ENCODE measurements around the gene METTL5. TPM values are rescaled to one million over a fixed set of nuclear protein-coding genes. Genes with fewer than 3 reads are reported as not detected.
"Not testable (repeated sequence)": the region's sequence is repeated elsewhere in the genome, so short reads cannot be mapped to it uniquely, and the experiment has no call there.

The METTL5 gene
- 100 to 1,000 TPM in 1 of 2 experiments, 10 to 100 TPM in 1; 89.7 to 102 TPM for total RNA-seq

DNA sequence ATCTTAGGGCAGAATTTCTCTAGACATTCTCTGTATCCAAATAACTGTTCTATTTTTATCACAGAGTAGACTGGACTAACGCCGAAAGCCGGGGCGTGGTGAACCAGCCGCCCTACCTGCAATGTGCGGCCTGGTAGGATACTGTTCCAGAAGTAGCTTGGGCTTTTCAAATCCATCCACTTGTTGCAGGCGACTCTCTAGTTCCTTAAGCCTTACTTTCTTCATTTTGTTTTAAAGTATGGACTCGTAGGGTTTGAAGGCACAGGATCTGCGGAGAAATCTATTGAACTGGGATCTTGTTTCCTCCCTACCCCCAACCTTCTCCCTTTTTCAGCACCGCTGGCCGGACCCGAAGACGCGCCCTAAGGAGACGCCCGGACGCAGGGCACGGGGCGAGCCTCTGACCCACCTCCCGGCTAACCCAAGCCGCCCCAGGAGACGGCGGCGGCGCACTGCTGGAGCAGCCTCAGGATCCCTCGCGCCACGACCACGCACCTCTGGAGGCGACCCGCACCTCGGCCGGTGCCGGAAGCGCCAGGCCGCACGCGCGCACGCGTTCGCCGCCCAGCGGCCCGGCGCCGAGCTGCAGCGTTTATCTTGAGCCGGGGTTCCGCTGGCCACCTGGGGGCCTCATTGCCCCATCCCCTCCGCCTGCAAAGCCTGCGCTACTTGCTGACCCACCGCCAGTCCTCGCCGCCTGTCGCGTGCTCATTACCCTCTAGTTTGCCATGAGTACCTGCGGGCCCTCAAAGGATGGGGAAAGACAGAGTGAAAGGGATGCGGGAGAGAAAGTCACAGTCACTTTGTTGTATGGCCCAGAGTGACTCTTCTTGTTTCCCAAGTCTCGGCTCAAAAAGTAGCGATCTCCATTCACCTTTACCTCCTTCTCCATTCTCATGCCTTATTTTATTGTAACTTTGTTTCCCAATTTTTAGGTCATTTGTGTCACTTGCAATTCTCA lies at the start of gene METTL5:
METTL5 (minus strand) TSS at position 533 of the 961 bp plus-strand sequence; CDS start at position 225, 308 bp downstream.
- ChIA-PET POLR2A (interaction anchor here (0.6 to 0.7 kb wide), 2 partner anchors 9 to 378 kb away, joined by 3 read pairs; no protein-coding TSS in a partner anchor), CTCF (interaction anchor here (0.7 to 1.3 kb wide), 4 partner anchors 9 to 93 kb away, joined by 3 to 4 read pairs (median 3); no protein-coding TSS in a partner anchor)

DNA sequence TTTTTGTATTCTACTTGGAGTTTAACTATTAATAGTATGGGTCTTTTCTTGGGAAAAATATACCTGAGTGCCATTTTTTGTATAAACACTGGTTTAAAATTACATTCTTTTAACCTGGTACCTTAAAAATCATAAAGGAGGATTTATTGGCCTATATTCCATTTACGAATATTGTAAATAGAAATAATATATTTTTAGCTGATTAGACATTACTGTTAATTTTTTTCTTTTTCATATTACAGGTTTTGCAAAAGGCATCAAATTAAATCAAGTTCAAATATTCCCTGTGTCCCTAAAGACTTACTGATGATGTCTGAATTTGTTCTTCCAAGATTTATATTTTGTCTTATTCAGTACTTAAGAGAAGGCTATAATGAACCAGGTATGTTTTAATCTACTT lies 47.3 kb upstream of the METTL5 start:
- POLR2A ChIA-PET, result no interaction called here
- CTCF ChIA-PET, result no interaction called here

DNA sequence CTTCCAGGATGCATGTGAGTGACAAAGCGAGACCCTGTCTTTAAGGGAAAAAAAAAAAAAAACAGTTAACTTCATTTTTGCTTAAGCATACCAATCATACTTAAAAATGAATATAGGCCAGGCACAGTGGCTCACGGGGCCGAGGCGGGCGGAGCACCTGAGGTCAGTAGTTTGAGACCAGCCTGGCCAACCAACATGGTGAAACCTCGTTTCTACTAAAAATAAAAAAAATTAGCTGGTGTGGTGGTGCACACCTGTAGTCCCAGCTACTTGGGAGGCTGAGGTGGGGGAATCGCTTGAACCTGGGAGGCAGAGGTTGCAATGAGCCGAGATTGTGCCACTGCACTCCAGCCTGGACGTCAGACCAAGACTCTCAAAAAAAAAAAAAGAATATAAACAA lies 46.7 kb upstream of the METTL5 start:
- POLR2A ChIA-PET, CTCF ChIA-PET: not testable (repeated sequence)

DNA sequence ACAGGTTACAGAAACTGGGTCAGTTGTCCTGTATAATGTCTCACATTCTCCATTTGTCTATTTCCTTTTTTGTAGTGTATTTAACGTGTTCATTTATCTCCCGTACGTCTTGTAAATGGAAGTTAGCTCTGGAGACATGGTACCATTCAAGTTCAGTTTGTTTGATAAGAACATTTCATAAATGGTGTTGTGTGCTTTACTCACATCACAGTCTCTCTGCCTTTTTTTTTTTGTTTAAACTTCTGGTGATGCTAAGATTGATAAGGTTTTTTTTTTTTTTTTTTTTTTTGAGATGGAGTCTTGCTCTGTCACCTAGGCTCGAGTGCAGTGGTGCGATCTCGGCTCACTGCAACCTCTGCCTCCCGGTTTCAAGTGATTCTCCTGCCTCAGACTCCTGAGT lies 44.2 kb upstream of the METTL5 start:
- ChIA-PET CTCF (no interaction called here), POLR2A (no interaction called here)

DNA sequence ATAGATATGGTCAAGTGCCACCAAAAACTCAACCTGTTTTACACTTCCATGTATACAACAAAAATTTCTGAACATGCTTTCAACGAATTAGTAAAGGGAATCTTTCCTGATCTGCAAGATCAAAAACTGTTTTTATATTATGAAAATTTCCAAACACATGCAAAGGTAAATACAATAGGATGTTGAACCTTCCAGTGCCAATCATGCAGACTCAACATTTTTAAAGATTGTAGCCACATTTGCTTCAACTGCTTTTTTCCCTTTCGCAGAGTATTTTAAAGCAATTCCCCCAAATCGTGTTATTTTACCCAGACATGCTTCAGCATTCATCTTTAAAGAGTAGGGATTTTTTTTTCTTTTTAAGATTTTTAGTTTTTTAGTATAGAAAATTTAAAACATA lies 42.9 kb upstream of the METTL5 start:
- POLR2A ChIA-PET, result no interaction called here
- CTCF ChIA-PET, result no interaction called here

DNA sequence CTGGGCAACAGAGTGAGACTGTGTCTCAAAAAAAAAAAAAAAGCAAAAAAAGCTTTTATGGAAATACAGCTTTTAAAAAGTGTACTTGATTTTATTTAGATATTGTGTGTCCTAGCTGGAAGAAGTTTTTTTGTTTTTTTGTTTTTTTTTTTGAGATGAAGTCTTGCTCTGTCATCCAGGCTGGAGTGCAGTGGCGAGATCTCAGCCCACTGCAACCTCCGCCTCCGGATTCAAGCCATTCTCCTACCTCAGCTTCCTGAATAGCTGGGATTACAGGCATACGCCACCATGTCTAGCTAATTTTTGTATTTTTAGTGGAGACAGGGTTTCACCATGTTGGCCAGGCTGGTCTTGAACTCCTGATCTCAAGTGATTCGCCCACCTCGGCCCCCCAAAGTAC lies 41.5 kb upstream of the METTL5 start:
- CTCF ChIA-PET, result interaction anchor here (0.6 kb wide), 1 partner anchor 344 kb away, joined by 3 read pairs; no protein-coding TSS in a partner anchor
- POLR2A ChIA-PET, result not testable (repeated sequence)

DNA sequence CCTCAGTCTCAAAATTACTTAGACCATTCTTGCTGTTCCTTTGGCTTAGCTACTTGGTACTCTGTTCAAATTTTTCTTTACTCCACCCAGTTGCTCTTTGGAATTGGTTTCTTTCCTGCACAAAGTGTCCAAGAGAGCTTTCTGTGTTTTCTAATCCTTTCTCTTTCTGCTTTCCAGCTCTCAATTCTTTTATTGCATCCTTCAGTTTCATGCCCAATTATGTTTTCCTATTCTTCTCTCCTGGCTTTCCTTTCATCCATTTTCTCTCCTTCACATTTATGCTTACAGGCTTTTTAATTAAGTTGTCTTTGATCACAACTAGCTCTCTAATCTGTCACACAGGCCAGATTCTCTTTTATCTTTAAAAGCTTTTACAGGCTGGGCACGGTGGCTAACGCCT lies 40.8 kb upstream of the METTL5 start:
- POLR2A ChIA-PET, result no interaction called here
- CTCF ChIA-PET, result interaction anchor here (0.6 kb wide), 1 partner anchor 343 kb away, joined by 3 read pairs; no protein-coding TSS in a partner anchor

DNA sequence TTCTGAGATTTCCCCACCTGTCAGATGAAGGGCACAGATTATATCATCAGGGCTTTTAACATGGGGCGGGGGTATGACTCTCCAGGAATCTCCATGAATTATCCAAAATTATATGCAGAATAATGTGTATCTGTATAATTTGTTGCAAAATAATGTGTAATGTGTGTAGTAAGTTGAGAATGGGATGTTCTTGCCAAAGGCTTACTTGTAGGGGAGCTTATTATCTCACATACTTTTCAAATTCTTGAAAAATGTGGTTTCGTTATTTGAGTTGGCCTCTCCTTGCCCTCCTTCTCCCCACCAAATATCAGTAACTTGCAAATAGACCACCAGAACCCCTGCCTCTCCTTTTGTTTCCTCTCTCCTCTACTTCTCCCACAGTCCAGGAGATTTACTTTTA lies 38.1 kb upstream of the METTL5 start:
- ChIA-PET POLR2A (no interaction called here), CTCF (no interaction called here)

DNA sequence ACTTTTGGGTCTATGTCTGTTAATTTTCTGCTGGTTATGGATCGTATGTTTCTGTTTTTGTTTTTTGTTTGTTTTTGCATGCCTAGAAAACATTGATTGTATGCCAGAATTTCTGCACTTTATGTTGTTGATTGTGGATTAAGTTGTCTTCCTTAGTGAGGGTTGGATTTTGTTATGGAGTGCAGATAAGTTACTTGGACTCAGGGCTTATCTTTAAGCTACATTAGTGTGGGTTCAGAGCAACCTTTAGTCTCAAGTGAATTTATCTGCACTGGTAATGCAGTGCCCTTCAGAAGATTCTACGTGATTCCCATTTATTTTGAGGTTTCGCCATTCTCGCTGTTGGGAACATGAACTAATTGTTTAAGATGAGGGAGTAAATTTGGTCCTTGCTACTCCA lies 35.4 kb upstream of the METTL5 start:
- ChIA-PET CTCF (no interaction called here), POLR2A (no interaction called here)

DNA sequence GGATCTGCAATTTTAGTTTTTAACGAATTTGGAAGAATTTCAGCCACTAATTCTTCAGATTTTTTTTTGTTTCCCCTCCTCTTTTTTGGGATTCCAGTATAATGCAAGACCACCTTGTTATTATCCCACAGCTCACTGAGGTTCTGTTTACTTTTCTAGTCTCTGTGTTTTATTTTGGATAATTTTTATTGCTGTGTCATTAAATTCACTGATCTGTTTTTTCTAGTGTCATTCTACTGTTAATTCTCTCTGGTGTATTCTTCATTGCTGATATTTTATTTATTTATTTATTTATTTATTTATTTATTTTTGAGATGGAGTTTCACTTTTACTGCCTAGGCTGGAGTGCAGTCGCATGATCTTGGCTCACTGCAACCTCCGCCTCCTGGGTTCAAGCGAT lies 34.7 kb upstream of the METTL5 start:
- ChIA-PET POLR2A (no interaction called here), CTCF (no interaction called here)

DNA sequence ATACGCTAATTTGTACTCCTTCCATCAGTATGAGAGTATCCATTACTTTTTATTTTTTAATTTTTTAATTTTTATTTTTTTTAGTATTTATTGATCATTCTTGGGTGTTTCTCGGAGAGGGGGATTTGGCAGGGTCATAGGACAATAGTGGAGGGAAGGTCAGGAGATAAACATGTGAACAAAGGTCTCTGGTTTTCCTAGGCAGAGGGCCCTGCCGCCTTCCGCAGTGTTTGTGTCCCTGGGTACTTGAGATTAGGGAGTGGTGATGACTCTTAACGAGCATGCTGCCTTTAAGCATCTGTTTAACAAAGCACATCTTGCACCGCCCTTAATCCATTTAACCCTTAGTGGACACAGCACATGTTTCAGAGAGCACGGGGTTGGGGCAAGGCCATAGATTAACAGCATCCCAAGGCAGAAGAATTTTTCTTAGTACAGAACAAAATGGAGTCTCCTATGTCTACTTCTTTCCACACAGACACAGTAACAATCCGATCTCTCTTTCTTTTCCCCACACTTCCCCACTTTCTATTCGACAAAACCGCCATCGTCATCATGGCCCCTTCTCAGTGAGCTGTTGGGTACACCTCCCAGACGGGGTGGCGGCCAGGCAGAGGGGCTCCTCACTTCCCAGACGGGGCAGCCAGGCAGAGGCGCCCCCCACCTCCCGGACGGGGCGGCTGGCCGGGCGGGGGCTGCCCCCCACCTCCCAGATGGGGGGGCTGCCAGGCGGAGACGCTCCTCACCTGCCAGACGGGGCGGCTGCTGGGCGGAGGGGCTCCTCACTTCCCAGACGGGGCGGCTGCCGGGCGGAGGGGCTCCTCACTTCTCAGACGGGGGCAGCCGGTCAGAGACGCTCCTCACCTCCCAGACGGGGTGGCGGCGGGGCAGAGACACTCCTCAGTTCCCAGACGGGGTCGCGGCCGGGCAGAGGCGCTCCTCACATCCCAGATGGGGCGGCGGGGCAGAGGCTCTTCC lies 30.9 kb upstream of the METTL5 start:
- CTCF ChIA-PET, POLR2A ChIA-PET: not testable (repeated sequence)

DNA sequence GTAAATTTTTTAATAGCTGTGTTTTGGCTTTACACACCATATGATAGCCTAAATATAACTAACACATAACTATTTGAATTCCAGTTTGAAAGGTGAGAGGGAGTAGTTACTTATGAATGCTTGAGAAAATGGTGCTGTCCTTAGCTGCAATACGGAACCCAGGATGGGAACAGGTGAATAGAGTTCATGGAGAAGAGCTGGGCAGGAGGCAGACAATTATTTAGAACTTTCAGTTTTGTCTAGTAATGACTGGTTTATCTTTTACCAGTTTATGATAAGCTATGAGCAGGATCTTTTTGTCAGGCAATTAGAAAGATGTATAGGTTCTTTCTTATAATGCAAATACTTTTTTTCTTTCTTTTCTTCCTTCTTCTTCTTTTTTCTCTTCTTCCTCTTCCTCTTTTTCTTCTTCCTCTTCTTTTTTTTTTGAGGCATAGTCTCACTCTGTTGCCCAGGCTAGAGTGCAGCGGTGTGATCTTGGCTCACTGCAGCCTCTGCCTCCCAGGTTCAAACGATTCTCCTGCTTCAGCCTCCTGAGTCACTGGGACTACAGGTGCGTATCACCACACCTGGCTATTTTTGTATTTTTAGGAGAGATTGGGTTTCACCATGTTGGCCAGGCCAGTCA lies 28.4 kb upstream of the METTL5 start:
- ChIA-PET CTCF (interaction anchor here (0.7 kb wide), 1 partner anchor 183 kb away, joined by 4 read pairs; no protein-coding TSS in a partner anchor), POLR2A (interaction anchor here (0.7 kb wide), 1 partner anchor 82 kb away, joined by 11 read pairs; no protein-coding TSS in a partner anchor)

DNA sequence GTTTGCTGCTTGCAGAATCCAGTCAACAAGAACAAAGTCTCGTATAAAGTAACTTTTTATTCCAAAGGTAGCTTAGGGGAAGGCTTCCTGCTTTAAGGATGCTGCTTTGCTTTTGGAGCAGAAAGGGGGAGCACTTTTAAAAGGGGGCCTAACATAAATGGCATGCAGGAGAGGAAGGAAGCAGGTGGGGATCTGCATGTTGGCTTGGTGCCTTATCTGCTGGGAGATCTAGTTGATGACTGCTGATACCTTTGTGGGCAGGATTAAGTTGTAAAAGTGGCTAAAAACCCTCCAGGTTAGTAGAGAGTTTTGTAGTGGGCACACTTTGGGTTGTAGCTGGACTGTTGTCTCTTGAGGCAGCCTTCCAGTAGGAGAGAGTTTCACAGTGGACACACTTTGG lies 25.0 kb upstream of the METTL5 start:
- CTCF ChIA-PET, result interaction anchor here (1.3 kb wide), 1 partner anchor 33 kb away, joined by 3 read pairs; no protein-coding TSS in a partner anchor
- POLR2A ChIA-PET, result no interaction called here

DNA sequence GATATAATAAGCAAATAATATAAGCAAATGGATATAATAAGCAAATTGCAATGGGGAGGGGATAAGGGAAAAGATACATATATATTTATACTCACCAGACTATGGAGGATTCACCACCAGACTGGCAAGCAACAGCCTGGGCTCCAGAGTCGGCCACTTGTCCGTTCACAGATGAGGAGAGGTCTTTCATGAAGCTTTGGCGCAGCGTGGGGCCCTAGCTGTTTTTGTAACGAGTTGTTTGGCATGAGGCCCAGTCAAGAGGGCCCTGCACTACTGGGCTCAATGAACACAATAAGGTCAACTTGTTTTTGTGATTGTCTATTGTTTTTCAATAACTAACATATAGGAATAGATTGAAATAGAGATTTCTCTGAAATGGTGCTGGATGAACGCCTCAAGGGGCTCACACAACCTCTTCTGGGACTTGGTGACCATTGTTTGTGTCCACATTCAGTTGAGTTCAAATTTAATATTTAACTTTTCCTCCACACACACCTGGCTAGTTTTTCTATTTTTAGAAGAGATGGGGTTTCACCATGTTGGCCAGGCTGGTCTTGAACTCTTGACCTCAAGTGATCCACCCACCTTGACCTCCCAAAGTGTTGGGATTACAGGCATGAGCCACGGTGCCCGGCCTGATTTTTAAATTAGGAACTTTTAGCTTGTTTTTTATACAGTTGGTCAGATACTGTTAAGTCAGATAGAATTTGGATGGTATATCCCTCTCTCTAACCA lies 24.4 kb upstream of the METTL5 start:
- POLR2A ChIA-PET, result not testable (repeated sequence)
- CTCF ChIA-PET, result interaction anchor here (0.7 to 1.3 kb wide), 3 partner anchors 34 to 202 kb away, joined by 3 read pairs; no protein-coding TSS in a partner anchor

DNA sequence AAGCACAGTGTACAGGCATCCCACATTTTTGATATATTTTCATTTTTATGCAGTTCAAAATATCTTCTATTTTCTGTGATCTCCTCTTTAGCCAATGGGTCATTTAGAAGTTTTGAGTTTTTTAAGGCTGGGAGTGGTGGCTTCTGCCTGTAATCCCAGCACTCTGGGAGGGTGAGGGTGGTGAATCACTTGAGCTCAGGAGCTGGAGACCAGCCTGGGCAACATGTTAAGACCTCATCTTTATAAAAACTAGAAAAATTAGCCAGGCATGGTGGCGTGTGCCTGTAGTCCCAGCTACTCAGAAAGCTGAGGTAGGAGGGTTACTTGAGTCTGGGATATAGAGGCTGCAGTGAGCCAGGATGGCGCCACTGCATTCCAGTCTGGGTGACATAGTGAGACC lies 20.3 kb upstream of the METTL5 start:
- CTCF ChIA-PET, result no interaction called here

DNA sequence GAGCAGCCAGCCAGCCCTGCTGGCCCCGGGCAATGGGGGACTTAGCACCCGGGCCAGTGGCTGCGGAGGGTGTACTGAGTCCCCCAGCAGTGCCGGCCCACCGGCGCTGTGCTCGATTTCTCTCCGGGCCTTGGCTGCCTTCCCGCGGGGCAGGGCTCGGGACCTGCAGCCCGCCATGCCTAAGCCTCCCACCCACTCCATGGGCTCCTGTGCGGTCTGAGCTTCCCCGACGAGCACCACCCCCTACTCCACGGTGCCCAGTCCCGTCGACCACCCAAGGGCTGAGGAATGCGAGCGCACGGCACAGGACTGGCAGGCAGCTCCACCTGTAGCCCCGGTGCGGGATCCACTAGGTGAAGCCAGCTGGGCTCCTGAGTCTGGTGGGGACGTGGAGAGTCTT lies 16.9 kb upstream of the METTL5 start:
- CTCF ChIA-PET, POLR2A ChIA-PET: not testable (repeated sequence)

More for the DNA sequence above, 20.3 kb upstream of the METTL5 start:
- POLR2A ChIA-PET, result interaction anchor here (0.6 kb wide), 1 partner anchor 17 kb away, joined by 3 read pairs; no protein-coding TSS in a partner anchor

DNA sequence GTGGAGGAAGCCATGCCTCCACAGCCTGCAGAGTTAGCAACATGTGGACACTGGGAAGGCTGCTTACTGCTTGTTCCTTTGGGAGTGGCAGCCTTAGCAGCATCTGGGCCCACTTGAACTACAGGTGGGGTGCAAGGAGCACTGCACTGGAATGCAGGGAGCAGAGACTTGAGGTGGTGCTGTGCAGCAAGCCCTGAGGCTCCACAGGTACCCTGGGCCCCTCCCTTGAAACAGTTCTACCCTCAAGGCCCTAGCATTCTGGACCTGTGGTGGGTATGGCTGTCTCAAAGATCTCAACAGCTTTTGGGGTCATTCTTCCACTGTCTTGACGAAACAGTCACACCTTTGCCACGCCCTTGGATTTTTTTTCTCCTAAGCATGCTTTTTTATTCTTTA lies 16.0 kb upstream of the METTL5 start:
- POLR2A ChIA-PET, result no interaction called here
- CTCF ChIA-PET, result interaction anchor here (0.8 kb wide), 1 partner anchor 12 kb away, joined by 3 read pairs; no protein-coding TSS in a partner anchor

DNA sequence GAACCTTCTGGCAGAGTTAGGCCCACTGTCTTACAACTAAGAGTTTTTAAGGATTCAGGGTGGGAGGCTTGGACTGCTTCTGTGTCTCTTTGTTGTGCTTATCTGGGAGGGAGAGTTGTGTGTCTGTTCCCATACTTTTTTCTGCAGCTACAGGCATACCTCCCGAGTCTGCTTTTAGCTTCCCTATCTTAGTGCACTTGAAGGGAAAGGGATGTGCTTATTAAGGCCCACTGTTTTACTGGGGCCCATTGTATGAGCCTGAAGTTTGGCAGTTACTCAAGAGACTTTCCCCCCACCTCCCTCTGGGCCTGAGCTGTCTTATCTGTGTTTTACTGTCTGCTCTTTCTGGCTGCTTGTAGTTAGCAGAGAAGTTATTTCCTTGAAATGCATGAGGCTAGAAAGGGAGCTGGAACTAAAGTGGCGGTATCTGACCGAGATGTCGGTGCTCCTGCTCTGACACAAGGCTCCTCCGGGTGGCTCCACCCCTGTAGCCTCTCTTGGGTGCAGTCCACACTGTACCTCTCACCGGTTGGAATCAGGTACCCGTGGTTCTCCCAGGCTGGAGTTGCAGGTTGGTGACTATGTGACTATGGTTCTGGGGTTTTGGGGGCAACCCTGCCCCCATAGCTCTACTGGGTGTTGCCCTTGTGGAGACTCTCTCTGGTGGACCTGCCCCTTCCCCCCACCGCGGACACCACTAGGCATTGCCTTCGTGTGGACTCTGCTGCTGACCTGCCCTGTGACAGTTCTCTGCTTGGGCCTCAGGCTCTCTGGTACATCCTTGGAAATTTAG lies 15.4 kb upstream of the METTL5 start:
- CTCF ChIA-PET, result interaction anchor here (0.8 kb wide), 1 partner anchor 11 kb away, joined by 3 read pairs; no protein-coding TSS in a partner anchor

More for the DNA sequence above, 15.4 kb upstream of the METTL5 start:
- POLR2A ChIA-PET, result no interaction called here

Measured in activated CD8-positive, alpha-beta memory T cell treated with anti-CD3 and anti-CD28 coated beads for 36 hours (primary cell).